Keratinocyte (primary cell): ENCODE results near the gene ST8SIA4. TPM values are rescaled to one million over a fixed set of nuclear protein-coding genes. Genes with fewer than 3 reads are reported as not detected.
A peak's percentile ranks its signal among the peaks of the same experiment; 100 is the strongest.

ENCODE experiments used
- DNase-seq: peaks from one replicate; pipeline ENCODE4 v3.0.0-alpha.2; 2011; ENCODE audit warnings: low read depth, missing footprints, low spot score
- FAIRE-seq: peaks from 2 replicates; lab custom pipeline; 2011; peaks lifted over from hg19 to GRCh38; lab: Jason Lieb, UNC
- H2AFZ ChIP-seq: 2 replicates; pipeline ENCODE4 v1.6.0; 2012; ENCODE audit warnings: low read length, control low read depth, inconsistent platforms; ENCODE audit not compliant: control insufficient read depth
- H3K27ac ChIP-seq: 2 replicates; pipeline ENCODE4 v1.5.1; 2011; ENCODE audit warnings: low read length; ENCODE audit not compliant: control insufficient read depth, insufficient read depth
- H3K27me3 ChIP-seq: 3 replicates; pipeline ENCODE4 v1.6.0; 2011; ENCODE audit warnings: low read length; ENCODE audit not compliant: control insufficient read depth, insufficient read depth; ENCODE audit errors: extremely low read depth
- H3K36me3 ChIP-seq, 2 experiments: 2 replicates in 1 of 2; 3 replicates in 1 of 2; pipeline ENCODE4 v1.5.1; 2011; ENCODE audit warnings: low read length in 2 of 2, mild to moderate bottlenecking in 1 of 2; ENCODE audit not compliant: control insufficient read depth in 2 of 2, insufficient read depth in 2 of 2; ENCODE audit errors: extremely low read depth in 1 of 2
- H3K4me1 ChIP-seq: 3 replicates; pipeline ENCODE4 v1.5.1; 2011; ENCODE audit warnings: low read length; ENCODE audit not compliant: control insufficient read depth, insufficient read depth; ENCODE audit errors: extremely low read depth
- H3K4me2 ChIP-seq: 3 replicates; pipeline ENCODE4 v1.6.0; 2011; ENCODE audit warnings: low read depth, low read length; ENCODE audit not compliant: control insufficient read depth, insufficient read depth; ENCODE audit errors: extremely low read depth
- H3K4me3 ChIP-seq, 3 experiments: fragments of 200-600 bp in 1 of 3; sonication (generic) in 1 of 3; 2 replicates in 2 of 3; 3 replicates in 1 of 3; pipeline ENCODE4 v1.5.1; 2011 to 2016; ENCODE audit warnings: low read length in 3 of 3, mild to moderate bottlenecking in 3 of 3, control low read depth in 2 of 3, inconsistent platforms in 1 of 3, low read depth in 1 of 3, mixed read lengths in 1 of 3, mixed run types in 1 of 3, moderate library complexity in 1 of 3; ENCODE audit not compliant: control insufficient read depth in 2 of 3, insufficient read depth in 2 of 3; ENCODE audit errors: extremely low read depth in 1 of 3
- H3K79me2 ChIP-seq: 2 replicates; pipeline ENCODE4 v1.6.0; 2012; ENCODE audit warnings: low read length; ENCODE audit not compliant: control insufficient read depth, insufficient read depth
- H3K9ac ChIP-seq: 3 replicates; pipeline ENCODE4 v1.6.0; 2011; ENCODE audit warnings: low read length; ENCODE audit not compliant: control insufficient read depth, insufficient read depth; ENCODE audit errors: extremely low read depth
- H3K9me1 ChIP-seq: 3 replicates; pipeline ENCODE4 v1.6.0; 2011; ENCODE audit warnings: low read length; ENCODE audit not compliant: control insufficient read depth, insufficient read depth; ENCODE audit errors: extremely low read depth
- H3K9me3 ChIP-seq: 2 replicates; pipeline ENCODE4 v1.5.1; 2012; ENCODE audit warnings: low read depth, low read length; ENCODE audit not compliant: control insufficient read depth
- H4K20me1 ChIP-seq: 3 replicates; pipeline ENCODE4 v1.6.0; 2011; ENCODE audit warnings: low read length; ENCODE audit not compliant: control insufficient read depth, insufficient read depth; ENCODE audit errors: extremely low read depth
- CTCF ChIP-seq, 3 experiments: IDR thresholded peaks in 1 of 3; conservative IDR thresholded peaks in 1 of 3; optimal IDR thresholded peaks in 1 of 3; 2 replicates in 2 of 3; 3 replicates in 1 of 3; pipeline versions ENCODE3 to v1.5.1; 2011; ENCODE audit warnings: low read length in 3 of 3, mild to moderate bottlenecking in 3 of 3, moderate library complexity in 2 of 3, control low read depth in 1 of 3, inconsistent platforms in 1 of 3; ENCODE audit not compliant: insufficient read depth in 2 of 3; ENCODE audit errors: extremely low read depth in 1 of 3
- EZH2 ChIP-seq: IDR thresholded peaks from one replicate; pipeline ENCODE4 v1.6.1; 2012; ENCODE audit warnings: inconsistent platforms, mild to moderate bottlenecking, low read length, moderate library complexity
- dilution Hi-C: fragments of 300-500 bp; cut with MboI; formaldehyde crosslinking; loops from one replicate; pipeline ENCODE4 v1.7.0; 2020; ENCODE audit warnings: low sequenced_read_pairs; ENCODE audit not compliant: extremely low pct_ligation_motif_present
- polyA plus RNA-seq, 5 experiments: library from polyadenylated mRNA; depleted of rRNA in 3 of 5; stranded (reverse) in 3 of 5; stranded (forward) in 1 of 5; unstranded in 1 of 5; fragments of >200 nt; gene quantifications; 1 replicate in 1 of 5; 2 replicates in 3 of 5; 3 replicates in 1 of 5; pipeline versions ENCODE4 v1.2.1 to v1.2.3, GENCODE V29; 2011 to 2012; ENCODE audit warnings: missing spikeins in 2 of 5, low read depth in 1 of 5, low replicate concordance in 1 of 5

ST8SIA4 gene
- polyA plus RNA-seq, 1 donor (not counting 4 experiments of a cell fraction or from before 2014, with no cell fraction given), result 0.43 TPM

- H3K4me1 ChIP-seq, result peaks cover 18% of the 10 kb centered on the region
- FAIRE-seq, result peak; percentile 57
- DNase-seq, result no peak
- peak overlapping the region; percentile 14 for H3K9ac ChIP-seq
- peak overlapping the region; percentile 38 to 85 (median 78) for H3K4me3 ChIP-seq
- no peaks in the 10 kb centered on the region for H4K20me1 ChIP-seq
- H3K4me2 ChIP-seq, result peak overlapping the region; percentile 88
- H3K9me1 ChIP-seq, result no peaks in the 10 kb centered on the region
- dilution Hi-C loops, result no loop called here
- H3K27ac ChIP-seq, result no peak overlapping the region
- no peak for TF ChIP-seq EZH2
- TF ChIP-seq CTCF (optimal IDR thresholded peaks at IDR 0.05 in 1 of 3, IDR thresholded peaks at IDR 0.05 in 1 of 3, conservative IDR thresholded peaks at IDR 0.05 in 1 of 3; ENCODE audit: extremely low read depth in 1 of 3, insufficient read depth in 2 of 3, low read length in 3 of 3), result no peak
- H3K9me3 ChIP-seq, result no peaks in the 10 kb centered on the region
- H2AFZ ChIP-seq, result peak overlapping the region; percentile 91
- peaks cover 6% of the 10 kb centered on the region for H3K27me3 ChIP-seq
- no peaks in the 10 kb centered on the region for H3K79me2 ChIP-seq
- no peaks in the 10 kb centered on the region for H3K36me3 ChIP-seq
Measured at GRCh38 chr5:100902440-100903038, 543 bp downstream of the ST8SIA4 start.

GRCh38 chr5:100901821-100902341 lies 1.2 kb downstream of the ST8SIA4 start:
- H3K9ac ChIP-seq, result no peak overlapping the region
- peaks cover 6% of the 10 kb centered on the region for H3K27me3 ChIP-seq
- dilution Hi-C loops, result no loop called here
- no peaks in the 10 kb centered on the region for H4K20me1 ChIP-seq
- TF ChIP-seq EZH2 (no peak), CTCF (optimal IDR thresholded peaks at IDR 0.05 in 1 of 3, IDR thresholded peaks at IDR 0.05 in 1 of 3, conservative IDR thresholded peaks at IDR 0.05 in 1 of 3; ENCODE audit: extremely low read depth in 1 of 3, insufficient read depth in 2 of 3, low read length in 3 of 3) (no peak)
- H3K4me2 ChIP-seq, result peak overlapping the region; percentile 88
- no peaks in the 10 kb centered on the region for H3K9me1 ChIP-seq
- no peaks in the 10 kb centered on the region for H3K79me2 ChIP-seq
- FAIRE-seq, result no peak
- H3K9me3 ChIP-seq, result no peaks in the 10 kb centered on the region
- no peaks in the 10 kb centered on the region for H3K36me3 ChIP-seq
- peak overlapping the region in 2 of 3 experiments; percentile 78 to 85 for H3K4me3 ChIP-seq
- peak overlapping the region; percentile 91 for H2AFZ ChIP-seq
- DNase-seq, result no peak
- H3K27ac ChIP-seq, result no peak overlapping the region
- peaks cover 18% of the 10 kb centered on the region for H3K4me1 ChIP-seq
